ENCODE results near the gene BICDL2.

The BICDL2 gene

DNA sequence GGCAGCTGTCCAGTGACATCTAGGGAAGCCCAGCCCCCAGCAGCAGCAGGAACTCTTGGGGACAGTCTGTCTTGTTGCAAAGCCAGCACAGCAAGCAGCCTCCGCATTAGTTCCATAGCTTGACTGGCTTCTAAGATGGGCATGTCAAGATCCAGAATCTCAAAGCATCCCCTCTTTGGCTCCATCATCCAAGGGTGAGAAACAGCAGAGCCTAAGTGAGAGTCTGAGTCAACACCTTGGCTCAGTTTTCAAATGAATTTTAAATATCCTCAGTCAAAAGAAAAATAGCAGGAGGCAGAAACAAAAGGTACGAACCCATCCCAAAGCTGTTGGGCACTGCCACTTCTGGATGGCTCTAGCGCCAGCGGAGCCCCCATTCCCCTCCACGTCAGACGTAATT, 21.8 kb downstream of the BICDL2 start:
- DNase-seq (ENCODE audit: low read depth): no peak
- TF ChIP-seq, protein P1, sequence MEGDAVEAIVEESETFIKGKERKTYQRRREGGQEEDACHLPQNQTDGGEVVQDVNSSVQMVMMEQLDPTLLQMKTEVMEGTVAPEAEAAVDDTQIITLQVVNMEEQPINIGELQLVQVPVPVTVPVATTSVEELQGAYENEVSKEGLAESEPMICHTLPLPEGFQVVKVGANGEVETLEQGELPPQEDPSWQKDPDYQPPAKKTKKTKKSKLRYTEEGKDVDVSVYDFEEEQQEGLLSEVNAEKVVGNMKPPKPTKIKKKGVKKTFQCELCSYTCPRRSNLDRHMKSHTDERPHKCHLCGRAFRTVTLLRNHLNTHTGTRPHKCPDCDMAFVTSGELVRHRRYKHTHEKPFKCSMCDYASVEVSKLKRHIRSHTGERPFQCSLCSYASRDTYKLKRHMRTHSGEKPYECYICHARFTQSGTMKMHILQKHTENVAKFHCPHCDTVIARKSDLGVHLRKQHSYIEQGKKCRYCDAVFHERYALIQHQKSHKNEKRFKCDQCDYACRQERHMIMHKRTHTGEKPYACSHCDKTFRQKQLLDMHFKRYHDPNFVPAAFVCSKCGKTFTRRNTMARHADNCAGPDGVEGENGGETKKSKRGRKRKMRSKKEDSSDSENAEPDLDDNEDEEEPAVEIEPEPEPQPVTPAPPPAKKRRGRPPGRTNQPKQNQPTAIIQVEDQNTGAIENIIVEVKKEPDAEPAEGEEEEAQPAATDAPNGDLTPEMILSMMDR (conservative IDR thresholded peaks at IDR 0.05; ENCODE audit: low read depth, low read length): no peak
- H3K4me3 ChIP-seq (ENCODE audit: low read length): no peak overlapping the region

DNA sequence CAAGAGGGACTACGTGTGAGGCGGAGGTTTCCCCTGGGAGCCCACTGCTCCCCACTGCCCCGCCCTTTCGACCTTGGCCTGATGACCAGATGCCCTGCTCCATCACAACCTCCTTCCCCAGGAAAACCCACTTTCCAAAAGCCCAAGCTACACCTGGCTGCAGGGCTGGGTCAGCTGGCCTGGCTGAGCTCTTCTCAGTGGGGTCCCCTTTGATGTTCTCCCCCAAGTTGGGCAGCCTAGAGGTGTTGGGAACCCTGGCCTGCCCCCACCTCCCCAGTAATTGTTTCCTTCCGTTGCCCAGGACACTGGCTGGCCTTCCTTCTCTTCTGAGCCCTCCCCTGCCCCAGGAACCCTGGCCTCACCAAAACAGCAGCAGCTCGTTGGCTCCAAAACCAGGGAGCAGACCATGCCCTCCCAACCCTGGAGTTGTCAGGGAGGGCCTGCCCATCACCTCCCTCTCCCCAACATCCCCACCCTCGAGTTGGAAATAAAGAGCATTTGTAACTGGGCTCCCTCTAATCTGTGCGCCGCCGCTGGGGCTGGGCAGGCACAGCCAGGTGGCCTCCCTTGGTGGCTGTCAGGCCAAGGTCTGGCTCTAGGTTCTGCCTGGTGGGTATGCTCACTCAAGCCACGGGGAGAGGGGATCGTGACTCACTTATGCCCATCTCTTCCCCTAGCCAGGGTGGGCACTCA, 22.6 kb downstream of the BICDL2 start:
- TF ChIP-seq, protein P1 (conservative IDR thresholded peaks at IDR 0.05; ENCODE audit: low read depth, low read length): no peak
- no peak overlapping the region for H3K4me3 ChIP-seq (ENCODE audit: low read length)
- no peak for DNase-seq (ENCODE audit: low read depth)

DNA sequence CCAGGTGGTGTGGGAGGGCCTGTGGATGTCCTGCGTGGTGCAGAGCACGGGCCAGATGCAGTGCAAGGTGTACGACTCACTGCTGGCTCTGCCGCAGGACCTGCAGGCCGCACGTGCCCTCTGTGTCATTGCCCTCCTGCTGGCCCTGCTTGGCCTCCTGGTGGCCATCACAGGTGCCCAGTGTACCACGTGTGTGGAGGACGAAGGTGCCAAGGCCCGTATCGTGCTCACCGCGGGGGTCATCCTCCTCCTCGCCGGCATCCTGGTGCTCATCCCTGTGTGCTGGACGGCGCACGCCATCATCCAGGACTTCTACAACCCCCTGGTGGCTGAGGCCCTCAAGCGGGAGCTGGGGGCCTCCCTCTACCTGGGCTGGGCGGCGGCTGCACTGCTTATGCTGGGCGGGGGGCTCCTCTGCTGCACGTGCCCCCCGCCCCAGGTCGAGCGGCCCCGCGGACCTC, 23.2 kb downstream of the BICDL2 start:
- TF ChIP-seq, protein P1 (conservative IDR thresholded peaks at IDR 0.05; ENCODE audit: low read depth, low read length): no peak
- no peak for DNase-seq (ENCODE audit: low read depth)
- H3K4me3 ChIP-seq (ENCODE audit: low read length): no peak overlapping the region

DNA sequence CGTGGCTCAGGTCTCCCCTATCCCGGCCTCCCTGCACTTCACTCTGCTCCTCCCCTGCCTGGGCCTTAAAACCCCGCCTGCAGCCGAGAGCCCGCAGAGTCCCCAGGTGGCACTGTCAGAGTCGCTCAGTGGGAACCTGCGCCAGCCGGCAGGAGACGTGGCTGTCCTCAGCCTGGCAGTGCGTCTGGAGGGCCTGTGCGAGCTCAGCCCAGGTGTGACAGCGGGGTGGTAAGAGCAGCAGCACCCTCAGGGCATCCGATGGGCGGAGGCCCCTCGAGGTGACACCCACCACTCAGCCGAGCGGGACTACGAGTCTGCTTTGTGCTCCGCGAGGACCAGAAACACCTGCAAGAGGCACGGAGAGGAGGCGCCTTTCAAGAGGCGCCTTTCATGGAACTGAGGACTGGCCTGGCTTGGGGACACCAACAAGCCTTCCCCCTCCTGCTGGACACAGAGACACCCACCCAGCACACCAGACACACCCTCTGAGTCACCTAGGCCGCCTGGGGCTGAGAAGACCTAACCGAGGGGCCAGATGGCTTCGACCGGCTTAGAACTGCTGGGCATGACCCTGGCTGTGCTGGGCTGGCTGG, 23.8 kb downstream of the BICDL2 start, which contains the start of gene CLDN9:
Gene CLDN9 (plus strand): TSS at position 96 of the 593 bp plus-strand sequence. CDS start 440 bp downstream, at position 536.
- DNase-seq (ENCODE audit: low read depth): no peak
- TF ChIP-seq, protein P1 (conservative IDR thresholded peaks at IDR 0.05; ENCODE audit: low read depth, low read length): no peak
- H3K4me3 ChIP-seq (ENCODE audit: low read length): peak within 1 kb of the TSS; percentile 3

DNA sequence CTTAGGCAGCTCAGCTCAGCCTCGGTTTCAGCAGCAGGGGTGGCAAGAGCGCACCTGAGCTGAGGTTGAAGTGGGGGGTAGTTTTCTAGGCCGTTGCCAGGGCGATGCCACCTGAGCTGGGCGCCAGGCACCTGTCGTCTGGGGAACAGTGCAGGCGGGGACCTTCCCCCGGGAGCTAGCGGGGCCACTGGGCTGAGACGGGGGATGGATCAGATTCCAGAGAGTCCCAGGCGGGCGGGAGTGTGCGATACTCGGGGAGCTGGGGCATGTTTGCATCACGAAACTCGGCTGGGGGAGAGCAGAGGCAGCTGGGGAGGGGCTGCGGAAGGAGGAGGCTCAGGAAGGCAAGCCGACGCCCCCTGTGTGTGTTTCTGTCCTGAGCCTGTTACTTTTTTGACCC, 24.5 kb downstream of the BICDL2 start:
- TF ChIP-seq, protein P1 (conservative IDR thresholded peaks at IDR 0.05; ENCODE audit: low read depth, low read length): no peak
- no peak for DNase-seq (ENCODE audit: low read depth)
- H3K4me3 ChIP-seq (ENCODE audit: low read length): peak overlapping the region; percentile 3

DNA sequence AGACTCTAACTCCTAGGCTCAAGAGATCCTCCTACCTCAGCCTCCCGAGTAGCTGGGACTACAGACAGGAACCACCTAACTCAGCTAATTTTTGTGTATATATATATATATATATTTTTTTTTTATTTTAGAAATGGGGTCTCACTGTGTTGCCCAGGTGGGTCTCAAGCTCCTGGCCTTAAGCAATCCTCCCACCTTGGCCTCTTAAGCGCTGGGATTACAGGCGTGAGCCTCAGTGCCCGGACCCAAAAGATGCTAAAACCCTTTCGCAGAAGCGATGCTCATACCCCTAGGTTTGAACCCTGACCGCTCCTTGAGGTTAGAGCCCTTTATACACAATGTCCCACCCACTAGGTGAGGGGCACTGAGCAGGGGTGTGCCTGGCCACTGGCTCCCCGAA, 26.2 kb downstream of the BICDL2 start:
- TF ChIP-seq, protein P1 (conservative IDR thresholded peaks at IDR 0.05; ENCODE audit: low read depth, low read length): no peak
- DNase-seq (ENCODE audit: low read depth): no peak
- no peak overlapping the region for H3K4me3 ChIP-seq (ENCODE audit: low read length)

Measured in retinal pigment epithelial cell (primary cell).